Testis (tissue), 2 donors: ENCODE data around the gene RRM2.

Source experiments
- POLR2A ChIP-seq: fragments of 450-650 bp; IDR thresholded peaks from one replicate; pipeline ENCODE4 v1.6.1; 2017; ENCODE audit warnings: antibody characterized with exemption, mild to moderate bottlenecking, moderate library complexity
- TF ChIP-seq, protein P1 (sequence below), 3 experiments: fragments of 450-650 bp in 2 of 3; fragments of 200-600 bp in 1 of 3; sonication (generic) in 1 of 3; IDR thresholded peaks; one replicate each; pipeline ENCODE4 v1.5.1; 2016 to 2019; ENCODE audit warnings: antibody characterized with exemption in 3 of 3, mild to moderate bottlenecking in 2 of 3, moderate library complexity in 1 of 3

DNA sequence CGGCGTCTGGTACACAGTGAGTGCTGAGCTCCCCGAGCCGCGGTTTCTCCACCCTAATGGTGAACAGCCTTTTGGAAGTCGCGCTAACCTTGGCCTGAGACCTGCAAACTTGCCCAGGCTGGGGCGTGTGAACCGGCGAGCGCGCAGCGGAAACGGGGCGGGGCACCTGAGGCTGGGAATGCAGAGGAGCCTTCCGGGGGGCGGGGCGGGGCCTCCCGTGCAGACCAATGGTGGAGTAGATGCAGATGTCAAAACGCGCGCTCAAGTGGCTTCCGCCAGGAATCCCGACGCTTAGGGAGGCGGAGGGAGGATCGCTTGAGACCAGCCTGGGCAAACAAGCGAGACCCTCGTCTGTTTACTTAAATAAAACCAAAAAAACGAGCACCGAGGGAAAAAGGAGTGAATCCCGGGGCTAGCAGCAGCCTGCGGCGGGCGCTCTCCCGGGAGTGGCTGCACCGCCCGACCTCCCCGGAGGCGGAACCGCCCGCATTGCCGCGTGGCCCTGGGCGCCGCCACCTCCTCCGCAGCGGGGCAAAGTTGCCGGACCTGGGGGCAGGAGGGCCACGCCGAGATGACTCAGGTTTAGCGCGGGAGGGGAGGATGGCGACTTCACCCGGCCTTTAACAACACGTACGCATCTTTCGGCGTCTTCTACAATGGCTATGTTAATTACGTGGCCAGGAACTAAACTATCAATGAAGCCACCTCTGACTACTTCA, 2.2 kb upstream of the RRM2 start:
- TF ChIP-seq, protein P1, sequence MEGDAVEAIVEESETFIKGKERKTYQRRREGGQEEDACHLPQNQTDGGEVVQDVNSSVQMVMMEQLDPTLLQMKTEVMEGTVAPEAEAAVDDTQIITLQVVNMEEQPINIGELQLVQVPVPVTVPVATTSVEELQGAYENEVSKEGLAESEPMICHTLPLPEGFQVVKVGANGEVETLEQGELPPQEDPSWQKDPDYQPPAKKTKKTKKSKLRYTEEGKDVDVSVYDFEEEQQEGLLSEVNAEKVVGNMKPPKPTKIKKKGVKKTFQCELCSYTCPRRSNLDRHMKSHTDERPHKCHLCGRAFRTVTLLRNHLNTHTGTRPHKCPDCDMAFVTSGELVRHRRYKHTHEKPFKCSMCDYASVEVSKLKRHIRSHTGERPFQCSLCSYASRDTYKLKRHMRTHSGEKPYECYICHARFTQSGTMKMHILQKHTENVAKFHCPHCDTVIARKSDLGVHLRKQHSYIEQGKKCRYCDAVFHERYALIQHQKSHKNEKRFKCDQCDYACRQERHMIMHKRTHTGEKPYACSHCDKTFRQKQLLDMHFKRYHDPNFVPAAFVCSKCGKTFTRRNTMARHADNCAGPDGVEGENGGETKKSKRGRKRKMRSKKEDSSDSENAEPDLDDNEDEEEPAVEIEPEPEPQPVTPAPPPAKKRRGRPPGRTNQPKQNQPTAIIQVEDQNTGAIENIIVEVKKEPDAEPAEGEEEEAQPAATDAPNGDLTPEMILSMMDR (IDR thresholded peaks at IDR 0.05) = peak in 1 of 3 experiments; percentile 4
- no peak for TF ChIP-seq POLR2A
